Left hindlimb (tissue), 1 donor: Measurements from ENCODE around the gene CHERP.
"Not testable (repeated sequence)": the region's sequence is repeated elsewhere in the genome, so short reads cannot be mapped to it uniquely, and the experiment has no call there.

Experiments
- DNase-seq: peaks from one replicate; pipeline ENCODE4 v3.0.0-alpha.2; 2018

CHERP gene

DNA sequence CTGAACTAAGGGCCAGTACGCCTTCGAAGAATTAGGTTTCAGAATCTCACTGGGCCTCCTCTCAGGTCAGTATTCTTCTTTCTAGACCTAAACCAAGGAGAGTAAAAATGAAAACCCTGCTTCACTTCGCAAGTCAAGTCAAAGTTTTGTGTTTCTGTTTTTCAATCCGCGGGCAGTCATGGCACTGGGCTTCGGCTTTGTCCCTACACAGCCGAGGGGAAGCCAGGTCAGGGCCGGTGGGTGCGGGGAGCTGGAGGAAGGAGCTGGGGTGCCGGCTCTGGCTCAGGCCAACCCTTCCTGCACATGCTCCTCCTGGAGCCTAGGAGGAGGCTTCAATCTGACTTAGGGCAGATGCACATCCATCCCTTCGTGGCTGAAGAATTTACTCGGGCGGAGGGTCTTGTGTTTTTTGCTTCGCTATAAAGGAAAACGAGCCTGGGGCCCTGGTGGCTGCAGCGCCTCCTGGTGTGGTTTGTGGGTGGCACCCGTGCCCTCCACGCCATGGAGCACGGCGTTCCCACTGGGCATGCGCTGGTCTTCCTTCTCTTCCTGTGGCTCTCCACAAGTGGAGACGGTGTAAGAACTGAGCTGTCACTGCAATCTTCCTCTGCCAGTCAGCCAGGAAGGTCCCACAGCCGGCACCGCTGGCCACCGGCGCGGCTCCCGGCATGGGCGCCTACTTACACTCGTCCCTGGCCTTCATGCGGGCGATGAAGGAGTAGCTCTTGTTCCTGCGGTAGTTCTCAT is 23.6 kb downstream of the CHERP start:
- DNase-seq = no peak

DNA sequence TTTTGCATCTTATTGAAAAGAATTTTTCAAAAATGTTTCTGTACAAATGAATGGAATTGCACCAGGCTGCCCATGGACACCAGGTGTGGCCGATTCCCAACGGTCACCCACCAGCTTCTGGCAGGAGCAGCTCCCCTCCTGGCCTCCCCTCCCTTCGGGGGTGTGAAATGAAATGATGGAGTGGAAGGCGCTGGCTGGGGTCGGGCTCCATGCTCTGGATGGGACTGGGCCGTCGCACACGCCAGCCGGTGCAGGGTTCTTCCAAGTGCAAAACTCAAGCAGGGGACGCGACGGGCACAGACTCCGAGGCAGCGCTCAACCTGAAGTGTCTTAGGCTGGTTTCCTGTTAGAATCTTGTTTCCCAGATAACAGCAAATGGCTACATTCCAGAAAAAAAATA is 24.2 kb downstream of the CHERP start:
- no peak for DNase-seq

DNA sequence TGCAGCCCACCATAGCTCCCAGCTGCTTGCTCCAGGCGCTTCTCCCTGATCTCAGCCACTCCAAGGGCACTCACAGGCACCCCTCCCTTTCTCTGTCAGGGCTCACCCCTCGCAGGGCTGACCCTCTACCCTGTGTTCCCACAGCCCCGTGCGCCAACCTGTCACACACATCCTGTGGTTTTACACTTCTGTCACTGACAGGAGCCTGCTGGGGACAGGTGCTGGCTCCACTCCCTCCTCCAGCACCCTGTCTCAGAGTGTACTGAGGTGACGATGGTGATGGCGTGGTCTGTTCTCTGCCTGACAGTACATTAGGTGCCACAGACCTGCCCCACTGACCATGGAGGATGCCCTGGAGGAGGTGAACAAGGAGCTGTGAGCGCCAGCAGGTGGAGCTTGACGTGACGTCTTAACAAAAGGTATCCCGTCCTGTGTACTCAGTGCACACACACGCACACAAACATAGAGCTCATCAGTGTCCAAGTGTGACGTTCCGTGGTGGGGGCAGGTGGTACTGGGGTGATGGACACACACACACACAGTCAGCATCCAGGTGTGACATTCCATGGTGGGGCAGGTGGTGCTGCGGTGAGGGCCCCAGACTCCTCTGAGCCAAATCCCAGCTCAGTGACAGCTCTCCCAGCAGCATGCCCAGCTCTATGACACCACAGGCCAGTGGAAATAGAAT is 25.2 kb downstream of the CHERP start:
- DNase-seq = no peak

DNA sequence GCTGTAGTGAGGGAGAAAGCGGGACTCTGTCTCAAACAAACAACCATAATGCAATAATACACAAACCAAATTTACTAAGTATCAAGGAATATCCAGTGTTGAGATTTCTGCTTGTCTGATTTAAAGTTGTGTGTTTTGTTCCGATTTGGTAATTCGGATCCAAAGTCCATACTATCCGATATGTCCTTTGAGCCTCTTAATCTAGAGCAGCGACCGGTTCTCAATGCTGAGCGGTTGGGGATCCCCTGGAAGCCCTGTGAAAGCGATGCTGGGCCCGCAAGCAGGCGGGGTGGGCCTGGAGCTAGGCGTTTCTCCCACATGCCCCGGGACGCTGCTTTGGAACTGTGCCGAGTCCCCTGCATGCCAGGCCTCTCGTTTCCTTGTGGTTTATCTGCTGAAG is 25.9 kb downstream of the CHERP start:
- no peak for DNase-seq

DNA sequence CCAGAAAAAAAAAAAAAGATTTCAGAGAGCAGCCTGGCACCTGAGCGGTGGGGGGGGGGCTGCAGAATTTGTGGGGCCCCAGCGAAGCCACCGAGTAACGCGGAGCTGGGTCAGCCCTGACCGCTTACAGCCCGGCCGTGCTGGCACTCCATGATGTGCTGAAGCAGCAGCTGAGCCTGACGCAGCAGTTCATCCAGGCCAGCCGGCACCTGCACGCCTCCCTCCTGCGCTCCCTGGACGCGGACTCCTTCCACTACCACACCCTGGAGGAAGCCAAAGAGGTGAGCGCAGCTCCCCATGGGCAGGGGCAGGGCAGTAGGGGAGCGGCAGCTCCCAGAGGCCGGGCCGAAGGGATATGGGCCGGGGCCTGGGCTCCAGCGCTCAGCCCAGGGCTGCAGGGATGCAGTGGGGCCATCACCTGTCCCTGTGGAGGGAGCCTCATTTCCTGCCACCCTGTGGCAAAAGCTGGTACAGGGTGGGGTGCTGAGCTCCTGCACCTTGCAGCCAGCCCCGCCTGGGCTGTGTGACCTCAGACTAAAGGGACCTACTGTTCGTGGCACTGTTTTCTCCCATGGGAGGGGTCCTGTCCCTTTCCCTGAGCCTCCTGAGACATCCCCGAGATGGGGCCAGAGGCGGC is 27.7 kb downstream of the CHERP start:
- no peak for DNase-seq

DNA sequence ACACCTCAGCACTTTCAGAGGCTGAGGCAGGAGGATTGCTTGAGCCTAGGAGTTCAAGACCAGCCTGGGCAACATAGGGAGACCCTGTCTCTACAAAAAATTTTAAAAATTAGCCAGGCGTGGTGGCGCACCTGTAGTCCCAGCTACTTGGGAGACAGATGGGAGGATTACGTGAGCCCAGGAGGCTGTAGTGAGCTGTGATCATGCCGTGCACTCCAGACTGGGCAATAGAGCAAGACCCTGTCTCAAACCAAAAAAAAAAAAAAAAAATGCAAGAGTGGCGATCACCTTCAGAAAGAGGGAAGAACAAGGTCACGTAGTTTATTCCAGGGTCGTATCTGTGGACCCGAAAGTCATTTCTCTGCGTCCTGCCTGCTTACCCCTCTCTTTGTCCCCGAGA is 29.6 kb downstream of the CHERP start:
- DNase-seq = not testable (repeated sequence)

DNA sequence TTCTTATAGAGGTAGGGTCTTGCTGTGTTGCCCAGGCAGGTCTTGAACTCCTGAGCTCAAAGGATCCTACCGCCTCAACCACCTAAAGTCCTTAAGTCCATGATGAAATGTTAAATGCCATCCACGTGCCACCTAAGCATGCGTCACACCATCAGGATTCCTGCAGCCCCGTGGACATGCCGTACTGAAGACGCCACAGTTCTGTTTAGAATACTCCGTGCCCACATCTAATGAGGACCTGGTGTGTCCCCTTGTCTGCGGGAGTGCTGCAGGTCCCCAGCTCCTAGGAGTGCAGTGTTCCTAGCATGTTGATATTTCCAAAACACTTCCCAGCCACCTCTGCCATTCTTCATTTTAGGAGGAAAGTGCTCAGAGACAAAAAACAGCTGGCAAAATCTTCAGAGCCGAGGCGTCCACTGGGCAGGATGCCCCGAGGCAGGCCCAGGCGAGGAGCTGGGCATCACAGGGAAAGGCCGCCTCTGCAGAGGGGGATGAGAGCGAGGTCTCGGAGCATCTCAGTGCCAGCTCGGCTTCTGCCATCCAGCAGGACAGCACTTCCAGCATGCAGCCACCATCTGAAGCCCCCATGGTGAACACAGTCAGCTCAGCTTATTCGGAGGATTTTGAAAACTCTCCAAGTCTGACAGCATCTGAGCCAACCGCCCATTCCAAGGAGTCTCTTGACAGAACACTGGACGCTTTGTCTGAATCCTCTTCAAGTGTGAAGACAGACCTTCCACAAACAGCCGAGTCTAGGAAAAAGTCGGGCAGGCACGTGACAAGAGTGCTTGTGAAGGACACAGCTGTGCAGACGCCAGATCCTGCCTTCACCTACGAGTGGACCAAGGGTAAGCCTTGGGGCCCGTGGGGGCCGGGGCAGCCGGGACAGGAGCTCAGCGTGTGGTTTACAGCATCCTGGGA is 32.8 kb downstream of the CHERP start:
- DNase-seq = peak; percentile 72

DNA sequence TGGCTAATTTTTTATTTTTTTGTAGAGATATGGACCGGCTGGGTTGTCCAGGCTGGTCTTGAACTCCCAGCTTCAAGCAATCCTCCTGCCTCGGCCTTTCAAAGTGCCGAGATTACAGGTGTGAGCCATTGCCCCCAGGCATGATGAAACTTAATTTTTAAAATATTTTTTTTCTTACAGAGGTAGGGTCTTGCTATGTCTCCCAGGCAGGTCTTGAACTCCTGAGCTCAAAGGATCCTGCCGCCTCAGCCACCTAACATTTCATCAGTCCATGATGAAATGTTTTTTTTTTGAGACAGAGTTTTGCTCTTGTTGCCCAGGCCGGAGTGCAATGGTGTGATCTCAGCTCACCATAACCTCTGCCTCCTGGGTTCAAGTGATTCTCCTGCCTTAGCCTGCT is 33.7 kb downstream of the CHERP start:
- DNase-seq = no peak

DNA sequence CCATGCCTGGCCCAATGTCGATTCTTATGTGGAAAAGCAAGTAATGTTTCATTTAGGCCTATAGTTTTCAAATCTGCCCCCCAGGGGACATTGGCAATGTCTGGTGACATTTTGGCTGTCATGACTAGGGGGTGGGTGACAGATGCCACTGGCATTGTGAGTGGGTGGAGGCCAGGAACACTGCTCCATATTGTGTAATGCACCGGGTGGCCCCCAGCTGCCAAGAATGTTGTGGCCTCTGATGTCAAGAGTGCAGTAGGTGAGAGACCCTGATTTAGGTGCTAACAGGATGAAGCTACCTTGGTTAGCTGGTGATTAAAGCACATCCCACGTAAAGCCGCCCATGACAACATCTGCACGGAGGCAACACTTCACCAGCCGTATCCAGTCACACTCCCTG is 35.3 kb downstream of the CHERP start:
- no peak for DNase-seq

DNA sequence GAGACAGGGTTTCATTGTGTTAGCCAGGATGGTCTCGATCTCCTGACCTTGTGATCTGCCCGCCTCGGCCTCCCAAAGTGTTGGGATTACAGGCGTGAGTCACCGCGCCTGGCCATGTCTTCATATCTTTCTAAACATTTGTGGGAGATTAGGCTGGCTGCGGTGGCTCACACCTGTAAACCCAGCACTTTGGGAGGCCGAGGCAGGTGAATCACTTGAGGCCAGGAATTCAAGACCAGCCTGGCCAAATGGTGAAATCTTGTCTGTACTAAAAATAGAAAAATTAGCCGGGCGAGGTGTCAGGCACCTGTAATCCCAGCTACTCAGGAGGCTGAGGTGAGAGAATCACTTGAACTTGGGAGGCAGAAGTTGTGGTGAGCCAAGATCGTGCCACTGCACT is 36.1 kb downstream of the CHERP start:
- DNase-seq = not testable (repeated sequence)

DNA sequence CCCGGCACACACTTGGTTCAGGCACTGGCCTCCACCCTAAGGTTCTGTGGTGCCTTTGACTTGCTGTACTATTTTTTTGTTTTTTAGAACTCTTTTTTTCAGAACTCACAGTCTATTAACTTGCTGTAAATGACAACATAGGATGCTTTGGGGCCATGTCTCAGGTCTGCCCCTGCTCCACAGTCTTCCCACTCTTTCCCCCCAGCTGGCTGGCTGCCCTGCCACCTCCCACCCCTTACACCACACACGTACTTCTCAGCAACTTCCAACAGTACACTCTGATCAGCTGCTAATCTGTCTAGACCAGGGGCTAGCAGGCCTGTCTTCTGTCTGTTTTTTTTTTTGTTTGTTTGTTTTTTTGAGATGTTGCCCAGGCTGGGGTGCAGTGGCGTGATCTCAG is 38.0 kb downstream of the CHERP start:
- DNase-seq = no peak

DNA sequence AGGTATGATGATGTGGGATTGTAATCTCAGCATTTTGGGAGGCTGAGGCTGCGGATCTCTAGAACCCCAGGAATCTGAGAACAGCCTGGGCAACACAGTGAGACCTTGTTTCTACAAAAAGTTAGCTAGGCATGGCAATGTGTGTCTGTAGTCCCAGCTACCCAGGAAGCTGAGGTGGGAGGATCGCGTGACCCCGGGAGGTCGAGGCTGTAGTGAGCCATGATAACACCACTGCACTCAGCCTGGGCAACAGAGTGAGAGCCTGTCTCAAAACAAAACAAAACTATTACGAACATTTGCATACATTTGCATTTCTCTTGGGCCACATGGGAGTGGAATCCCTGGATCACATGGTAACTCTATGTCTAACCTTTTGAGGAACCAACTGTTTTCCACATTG is 44.4 kb downstream of the CHERP start:
- no peak for DNase-seq

DNA sequence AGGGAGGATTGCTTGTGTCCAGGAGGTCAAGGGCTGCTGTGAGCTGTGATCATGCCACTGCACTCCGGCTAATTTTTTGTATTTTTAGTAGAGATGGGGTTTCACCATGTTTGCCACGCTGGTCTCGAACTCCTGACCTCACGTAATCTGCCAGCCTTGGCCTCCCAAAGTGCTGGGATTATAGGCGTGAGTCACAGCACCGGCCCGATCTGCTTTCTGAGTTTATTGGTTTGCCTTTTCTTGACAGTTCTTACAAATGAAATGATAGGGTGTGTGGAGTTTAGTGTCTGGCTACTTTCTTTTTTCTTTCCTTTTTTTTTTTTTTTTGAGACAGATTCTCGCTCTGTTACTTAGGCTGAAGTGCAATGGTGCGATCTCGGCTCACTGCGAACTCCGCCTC is 45.2 kb downstream of the CHERP start:
- no peak for DNase-seq

DNA sequence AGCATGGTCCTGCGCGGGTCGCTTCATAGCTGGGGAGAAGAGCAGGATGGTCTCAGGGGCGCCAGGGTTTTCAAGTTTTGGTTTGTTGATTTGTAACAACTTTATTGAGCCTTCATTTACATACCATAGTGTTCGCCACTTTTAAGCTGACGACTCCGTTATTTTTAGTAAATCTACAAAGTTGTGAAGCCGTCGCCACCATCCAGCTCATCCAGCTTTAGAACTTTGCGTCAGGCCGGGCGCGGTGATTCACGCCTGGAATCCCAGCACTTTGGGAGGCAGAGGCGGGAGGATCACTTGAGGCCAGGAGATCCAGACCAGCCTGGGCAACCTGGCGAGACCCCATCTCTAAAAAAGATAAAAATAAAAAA is 45.6 kb downstream of the CHERP start:
- DNase-seq = no peak

DNA sequence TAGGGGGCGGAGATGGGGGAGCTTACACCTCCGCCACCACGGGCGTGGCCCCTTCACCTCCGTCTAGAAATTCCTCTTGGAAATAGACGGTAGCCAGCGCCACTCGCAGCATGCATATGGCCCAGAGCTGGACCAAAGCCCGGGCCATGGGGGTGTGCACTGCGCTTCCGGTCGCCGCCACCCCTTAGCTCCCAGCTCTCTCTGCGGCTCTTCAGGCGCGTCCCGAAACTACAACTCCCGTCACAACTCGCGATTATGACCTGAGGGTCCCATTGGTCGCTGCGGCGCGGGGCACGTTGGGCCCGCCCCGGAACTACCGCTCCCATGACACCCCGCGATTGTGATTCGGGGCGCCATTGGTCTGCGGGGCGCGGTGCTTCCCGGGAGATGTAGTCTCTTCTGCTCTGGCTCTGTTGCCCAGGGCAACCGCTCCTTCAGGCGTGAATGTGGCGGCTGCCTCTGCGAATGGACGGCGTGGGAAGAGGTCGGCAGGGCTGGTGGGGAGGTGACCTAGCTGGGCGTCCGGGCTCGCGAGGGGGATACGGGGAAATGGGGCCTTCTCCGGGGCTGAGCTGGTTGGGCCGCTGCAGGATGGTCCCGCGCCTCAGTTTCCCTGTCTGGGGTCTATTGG is 46.1 kb downstream of the CHERP start, which contains the start of the genes C19orf44 and CALR3:
Gene C19orf44, plus strand, starts transcription at position 413 of the 631 bp plus-strand sequence. CDS start 4,399 bp downstream, outside the sequence.
Gene CALR3, minus strand, starts transcription at position 186 of the 631 bp plus-strand sequence. Its CDS starts 38 bp downstream, at position 148.
- DNase-seq = peak; percentile 99

DNA sequence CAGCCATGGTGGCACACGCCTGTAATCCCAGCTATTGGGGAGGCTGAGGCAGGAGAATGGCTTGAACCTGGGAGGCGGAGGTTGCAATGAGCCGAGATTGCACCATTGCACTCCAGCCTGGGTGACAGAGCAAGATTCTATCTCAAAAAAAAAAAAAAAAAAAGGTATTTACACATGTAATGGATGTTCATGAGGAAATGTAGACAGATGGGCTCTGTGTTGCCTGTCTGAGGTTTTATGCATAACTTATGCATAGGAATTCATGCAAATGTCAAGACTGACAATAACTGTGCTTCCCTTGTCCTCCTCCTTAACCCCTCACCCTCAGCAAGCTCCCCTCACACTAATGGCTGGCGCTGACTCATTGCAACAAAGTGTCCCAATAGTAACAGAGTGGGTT is 55.8 kb downstream of the CHERP start:
- DNase-seq = not testable (repeated sequence)

DNA sequence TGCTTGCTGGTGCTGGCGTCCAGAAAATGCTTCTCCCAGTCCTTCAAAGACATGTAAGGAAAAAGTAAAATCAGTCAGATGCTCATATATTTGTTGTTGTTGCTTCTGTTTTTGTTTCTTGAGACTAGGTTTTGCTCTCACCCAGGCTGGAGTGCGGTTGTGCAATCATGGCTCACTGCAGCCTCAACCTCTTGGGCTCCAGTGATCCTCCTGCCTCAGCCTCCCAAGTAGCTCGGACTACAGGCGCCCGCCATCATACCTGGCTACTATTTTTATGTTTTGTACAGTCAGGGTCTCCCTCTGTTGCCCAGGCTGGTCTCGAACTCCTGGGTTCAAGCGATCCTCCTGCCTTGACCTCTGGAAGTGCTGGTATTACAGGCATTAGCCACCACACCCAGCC is 59.5 kb downstream of the CHERP start:
- DNase-seq = no peak

DNA sequence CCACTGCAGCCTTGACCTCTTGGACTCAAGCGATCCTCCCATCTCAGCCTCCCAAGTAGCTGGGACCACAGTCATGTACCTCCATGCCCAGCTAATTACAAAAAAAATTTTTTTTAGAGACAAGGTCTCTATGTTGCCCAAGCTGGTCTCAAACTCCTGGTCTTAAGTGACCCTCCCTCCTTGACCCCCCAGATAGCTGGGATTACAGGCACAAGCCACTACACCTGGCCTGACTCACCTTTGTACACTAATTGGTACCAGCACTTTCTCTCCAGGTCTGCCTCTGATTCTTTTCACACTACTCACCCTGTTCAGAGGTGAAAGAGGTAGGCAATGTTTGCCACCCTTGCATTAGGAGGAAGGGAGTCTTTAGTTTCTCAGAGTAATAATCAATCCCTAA is 64.9 kb downstream of the CHERP start:
- DNase-seq = no peak

DNA sequence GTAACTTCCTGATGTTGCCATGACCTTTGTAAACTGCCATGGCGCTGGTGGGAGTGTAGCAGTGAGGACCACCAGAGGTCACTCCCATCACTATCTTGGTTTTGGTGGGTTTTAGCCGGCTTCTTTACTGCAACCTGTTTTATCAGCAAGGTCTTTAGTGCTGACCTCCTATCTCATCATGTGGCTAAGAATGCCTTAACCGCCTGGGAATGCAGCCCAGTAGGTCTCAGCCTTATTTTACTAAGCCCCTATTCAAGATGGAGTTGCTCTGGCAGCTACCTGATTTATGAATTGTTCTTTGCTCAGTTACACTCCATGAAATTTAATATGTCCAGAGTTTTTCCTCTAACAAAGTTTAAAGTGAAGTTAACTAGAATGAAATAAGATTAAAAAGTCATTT is 65.8 kb downstream of the CHERP start:
- no peak for DNase-seq

DNA sequence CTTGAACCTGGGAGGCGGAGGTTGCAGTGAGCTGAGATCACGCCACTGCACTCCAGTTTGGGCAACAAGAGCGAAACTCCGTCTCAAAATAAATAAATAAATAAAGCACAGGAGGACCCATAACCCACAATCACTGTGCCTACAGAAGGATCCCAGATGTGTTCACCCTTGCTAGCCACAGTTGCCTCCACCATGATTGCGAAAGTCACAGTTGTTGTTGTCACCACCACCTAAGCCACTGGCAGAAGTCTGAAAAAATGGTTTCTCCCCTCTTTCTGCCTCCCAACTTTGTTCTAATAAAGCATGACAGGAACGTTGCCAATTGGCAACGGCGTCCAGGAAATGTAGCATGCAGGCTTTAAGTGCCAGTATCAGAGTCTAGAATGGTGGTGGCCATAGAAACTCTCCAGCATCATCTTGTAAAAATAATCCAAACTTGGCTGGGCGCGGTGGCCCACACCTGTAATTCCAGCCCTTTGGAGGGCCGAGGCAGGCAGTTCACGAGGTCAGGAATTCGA is 68.3 kb downstream of the CHERP start:
- DNase-seq = no peak

DNA sequence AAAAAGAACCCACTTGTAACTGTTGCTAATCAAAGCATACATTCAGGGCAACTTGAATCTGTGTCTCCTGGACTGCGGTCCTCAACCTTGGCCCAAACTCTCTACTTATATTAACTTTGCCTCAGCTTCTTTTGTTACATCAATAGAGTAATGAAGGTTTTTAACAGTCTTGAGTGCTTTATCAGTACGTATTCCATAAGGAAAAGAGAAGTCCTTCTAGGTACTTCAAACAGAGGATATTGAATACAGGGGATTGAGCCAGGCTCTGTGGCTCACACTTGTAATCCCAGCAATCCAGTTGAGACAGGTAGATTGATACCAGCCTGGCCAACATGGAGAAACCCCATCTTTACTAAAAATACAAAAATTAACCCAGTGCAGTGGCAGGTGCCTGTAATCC is 69.2 kb downstream of the CHERP start:
- no peak for DNase-seq

DNA sequence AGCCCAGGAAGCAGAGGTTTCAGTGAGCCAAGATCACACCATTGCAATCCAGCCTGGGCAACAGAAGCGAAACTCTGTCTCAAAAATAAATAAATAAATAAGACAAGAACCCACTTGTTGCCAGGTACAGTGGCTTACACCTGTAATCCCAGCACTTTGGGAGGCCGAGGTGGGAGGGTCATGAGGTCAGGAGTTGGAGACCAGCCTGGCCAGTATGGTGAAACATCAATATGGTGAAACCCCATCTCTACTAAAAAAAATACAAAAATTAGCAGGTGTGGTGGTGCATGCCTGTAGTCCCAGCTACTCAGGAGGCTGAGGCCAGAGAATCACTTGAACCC is 69.7 kb downstream of the CHERP start:
- not testable (repeated sequence) for DNase-seq
